AG08396 (cell line): ENCODE measurements around the gene MBIP.

Source experiments
- DNase-seq: peaks from one replicate; pipeline ENCODE4 v3.0.0; 2012; ENCODE audit warnings: low spot score, mixed read lengths

The MBIP gene

DNA sequence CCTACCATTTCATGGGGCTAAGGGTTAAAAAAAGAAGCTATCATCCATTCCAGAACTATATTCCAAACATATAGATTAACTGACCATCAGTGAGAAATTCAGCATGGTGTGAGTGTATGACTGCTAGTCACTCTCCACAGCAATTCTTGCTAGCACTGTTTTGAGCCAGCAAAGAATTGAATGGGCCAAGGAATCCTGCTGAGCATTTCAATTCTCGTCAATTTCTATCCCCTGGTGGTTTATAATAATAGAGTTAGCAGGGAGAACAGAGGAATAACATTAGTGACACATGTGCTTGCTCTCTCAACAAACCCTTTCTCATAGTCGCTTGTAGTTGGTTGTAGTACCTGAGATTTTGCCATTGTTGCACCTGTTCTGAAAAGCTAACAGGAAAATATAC lies 7.2 kb downstream of the MBIP start:
- DNase-seq, result no peak

DNA sequence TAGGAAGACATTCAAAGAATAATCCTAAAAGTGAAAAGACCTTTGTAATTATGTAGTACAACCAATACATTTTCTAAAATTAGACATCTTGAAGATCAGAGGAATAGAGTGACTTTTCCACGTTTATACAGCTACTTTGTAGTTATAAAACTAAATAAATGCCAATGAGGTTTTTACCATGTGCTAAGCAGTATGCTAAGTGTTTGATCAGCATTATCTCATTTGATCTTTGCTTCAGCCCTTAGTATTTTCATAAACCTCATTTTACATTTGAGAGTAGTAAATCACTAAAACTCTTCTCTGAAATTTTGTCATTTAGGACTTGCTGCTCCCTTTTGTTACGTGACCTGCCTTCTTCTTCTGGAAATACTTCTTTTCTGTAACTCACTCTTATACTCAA lies 13.6 kb downstream of the MBIP start:
- DNase-seq, result no peak

DNA sequence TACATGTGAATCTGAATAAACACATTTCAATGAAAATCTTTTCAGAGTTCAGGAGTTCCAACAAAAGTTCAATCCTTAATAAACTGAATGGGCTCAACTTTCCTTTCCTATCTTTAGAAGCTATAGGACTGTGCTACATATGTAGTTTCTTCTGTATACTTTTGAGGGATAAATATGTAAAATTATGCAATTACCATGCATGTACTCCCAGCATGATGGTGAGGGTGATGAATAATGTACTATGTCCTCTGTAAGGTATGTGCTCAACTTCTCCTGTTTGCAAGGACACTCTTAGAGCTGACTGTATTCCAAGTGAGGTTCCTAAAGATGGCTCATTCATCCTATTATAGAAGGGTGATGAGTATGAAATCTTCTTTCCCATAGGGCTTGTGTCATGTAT lies 15.5 kb downstream of the MBIP start:
- DNase-seq, result no peak

DNA sequence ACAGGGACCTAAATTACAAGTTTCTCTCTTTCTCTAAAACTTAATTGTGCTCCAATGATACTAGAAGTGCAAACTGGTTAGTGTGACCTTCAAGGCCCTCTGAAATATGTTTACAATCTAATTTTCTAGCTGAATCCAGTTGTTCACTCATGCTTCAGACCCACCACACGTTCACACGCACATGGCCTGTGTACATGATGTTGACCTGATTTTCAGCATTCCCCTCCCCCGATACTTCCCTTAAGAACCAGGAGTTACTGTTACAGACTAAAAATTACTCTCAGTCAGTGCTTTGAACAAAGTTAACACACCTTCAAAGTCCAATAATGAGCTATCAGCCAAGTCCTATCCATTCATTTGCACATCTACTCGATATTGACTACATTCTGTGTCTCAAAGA lies 16.5 kb downstream of the MBIP start:
- DNase-seq, result no peak

DNA sequence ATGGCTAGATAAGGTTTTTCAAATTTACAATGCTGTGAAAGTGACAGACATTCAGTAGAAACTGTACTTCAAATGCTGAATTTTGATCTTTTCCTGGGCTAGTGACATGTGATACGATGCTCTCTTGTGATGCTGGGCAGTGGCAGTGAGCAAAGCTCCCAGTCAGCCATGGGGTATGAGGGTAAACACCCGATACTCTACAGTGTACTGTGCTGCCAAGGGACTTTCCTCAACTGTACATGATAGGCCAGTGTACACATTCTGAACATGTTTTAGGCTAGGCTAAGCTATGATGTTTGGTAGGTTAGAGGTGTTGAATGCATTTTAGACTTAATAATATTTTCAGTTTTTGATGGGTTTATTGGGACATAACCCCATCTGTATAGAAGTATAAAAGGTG lies 17.6 kb downstream of the MBIP start:
- DNase-seq, result no peak

DNA sequence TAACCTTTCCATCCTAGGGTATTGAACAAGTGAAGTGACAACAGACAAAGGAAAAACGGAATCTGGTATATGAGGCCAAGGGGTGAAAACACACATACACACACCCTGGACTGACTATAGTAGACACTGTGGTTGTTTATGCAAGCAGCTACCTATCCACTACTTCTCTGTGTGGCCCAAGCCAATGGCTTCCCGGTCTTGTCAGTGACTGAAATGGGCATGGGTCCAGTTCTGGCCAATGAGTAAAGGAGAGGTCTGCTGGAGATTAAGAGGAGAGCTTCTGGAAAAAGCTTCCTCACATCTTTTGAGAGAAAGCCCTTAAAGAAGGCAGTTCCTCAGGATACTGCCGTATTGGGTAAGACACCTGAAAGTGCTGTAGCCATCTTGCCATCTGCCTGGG lies 19.3 kb downstream of the MBIP start:
- no peak for DNase-seq

DNA sequence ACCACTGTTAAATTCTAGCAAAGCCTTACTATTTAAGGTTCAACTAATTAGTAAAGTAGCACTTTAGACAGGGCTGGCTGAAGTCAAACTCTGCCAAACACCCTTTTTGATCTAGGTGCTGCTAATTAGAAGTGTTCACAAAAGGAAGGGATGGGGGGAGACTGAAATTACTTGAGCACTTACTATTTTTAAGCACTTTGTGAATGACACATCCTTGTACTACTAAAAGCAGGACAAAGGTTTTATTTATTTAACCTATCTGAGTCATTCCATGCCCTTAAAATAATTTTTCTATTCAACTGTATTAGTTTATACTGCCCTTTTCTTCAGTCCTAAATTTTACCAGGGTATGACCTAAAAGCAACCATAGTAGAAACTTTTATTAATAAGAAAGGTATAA lies 20.1 kb downstream of the MBIP start:
- no peak for DNase-seq

DNA sequence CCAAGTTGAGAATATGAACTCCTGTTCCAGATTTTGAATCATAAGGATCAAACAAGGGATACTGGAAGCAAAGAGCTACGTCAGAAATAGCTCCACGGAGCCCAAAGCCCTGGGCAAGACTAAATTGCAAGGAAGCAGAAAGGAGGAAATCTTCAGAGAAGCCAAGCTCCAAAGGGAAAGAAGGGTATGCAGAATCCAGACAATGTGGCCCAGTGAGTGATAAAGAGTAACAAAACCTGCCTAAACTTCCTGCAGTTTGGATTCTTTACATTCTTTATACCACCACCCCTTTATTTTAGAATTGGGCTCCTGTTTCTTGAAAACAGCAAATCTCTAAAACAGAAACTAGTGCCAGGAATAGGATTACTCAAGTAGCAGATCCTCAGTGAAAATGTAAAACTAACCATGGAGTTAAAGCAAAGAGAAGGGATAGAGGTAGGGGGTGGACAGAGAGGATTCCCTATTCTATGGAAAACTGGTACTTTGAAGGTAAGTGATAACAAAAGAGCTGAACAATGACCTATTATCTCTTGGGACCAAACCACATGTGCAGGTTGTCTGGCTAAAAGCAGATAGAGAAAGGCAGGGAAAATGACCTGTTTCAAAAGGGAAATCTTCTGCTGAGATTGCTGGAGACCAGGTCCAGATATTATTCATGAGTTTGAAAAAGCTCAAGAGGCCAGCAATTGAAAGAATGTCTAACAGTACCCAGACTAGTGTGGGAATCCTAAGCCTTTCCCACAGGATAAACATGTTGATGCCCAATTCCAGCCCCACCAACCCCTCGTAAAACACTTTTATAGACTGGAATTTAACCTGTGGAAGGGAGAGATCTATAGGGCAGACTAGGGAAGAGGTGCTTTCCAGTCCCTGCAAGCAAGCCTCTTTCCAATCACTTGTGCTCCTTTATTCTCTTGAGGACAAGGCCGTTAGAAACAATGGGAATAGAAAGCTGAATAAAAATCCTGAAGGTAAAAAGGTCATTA lies 24.5 kb downstream of the MBIP start:
- DNase-seq, result no peak

DNA sequence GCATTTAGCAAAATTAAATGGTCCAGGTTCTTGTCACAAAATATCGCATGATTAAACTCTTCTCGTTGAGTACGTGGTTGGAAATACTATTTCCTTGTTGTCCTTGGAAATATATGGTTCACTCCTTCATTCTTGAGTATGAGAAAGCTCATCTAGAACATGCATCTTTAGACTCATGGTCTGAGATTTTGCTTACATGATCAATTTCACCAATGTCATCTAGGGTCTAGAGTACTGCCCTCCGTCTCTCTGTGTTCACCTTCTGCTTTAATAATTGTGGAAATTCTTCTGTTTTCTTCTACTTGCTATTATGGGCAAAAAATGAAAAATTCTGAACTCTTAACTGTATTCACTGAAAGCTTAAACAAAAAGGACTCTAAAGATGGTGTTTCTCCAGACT lies 25.9 kb downstream of the MBIP start:
- no peak for DNase-seq

DNA sequence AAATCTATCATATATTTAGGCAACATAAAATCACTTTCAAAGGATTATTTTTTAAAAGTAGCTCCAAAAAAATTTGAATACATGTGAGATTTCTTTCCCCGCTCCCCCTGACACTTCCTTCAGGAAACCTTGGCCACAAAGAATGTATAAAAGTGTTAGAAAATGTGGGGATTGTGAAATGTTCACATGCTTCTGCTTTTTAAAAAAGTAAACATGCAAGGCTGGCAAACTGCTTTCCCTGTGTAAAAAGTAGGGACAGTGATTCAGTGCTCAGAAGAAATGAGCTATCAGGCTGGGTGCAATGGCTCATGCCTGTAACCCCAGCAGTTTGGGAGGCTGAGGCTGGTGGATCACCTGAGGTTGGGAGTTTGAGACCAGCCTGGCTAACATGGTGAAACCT lies 26.6 kb downstream of the MBIP start:
- no peak for DNase-seq

DNA sequence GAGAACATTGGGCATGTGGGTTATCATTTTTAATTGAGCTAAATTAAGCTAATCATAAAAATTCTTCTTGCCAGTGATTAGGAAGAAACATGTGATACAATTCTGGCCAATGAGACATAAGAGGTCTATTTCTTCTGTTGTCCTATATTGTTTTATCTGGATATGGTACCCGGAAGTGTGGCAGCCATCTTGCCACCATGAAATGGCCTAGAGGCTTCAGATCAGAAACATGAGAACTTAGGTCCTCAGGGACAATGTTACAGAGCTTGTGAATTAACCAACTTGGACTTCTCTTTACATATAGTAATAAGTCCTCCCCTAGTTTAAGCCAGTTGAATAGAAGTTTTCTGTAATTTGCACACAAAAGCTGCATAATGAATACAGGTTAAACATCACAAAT lies 30.5 kb downstream of the MBIP start:
- DNase-seq, result no peak

DNA sequence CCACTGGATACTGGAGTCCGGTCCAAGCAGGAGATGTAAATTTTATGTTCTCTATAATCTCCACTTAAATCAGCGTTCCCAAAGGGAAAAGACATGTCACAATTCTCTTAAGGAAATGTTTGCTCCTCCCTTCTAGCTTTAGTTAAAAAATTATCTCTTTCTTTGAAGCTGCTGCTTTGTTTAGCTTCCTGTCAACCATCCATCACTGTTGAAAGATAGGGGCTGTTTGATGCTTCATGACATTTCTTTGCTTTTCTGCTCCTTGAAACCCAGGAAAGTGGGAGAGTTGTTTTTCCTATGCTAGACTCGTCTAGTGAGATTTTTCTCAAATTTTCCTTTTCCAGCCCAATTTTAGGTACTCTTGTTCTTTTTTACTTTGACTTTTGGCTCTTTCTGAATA lies 31.9 kb downstream of the MBIP start:
- no peak for DNase-seq

DNA sequence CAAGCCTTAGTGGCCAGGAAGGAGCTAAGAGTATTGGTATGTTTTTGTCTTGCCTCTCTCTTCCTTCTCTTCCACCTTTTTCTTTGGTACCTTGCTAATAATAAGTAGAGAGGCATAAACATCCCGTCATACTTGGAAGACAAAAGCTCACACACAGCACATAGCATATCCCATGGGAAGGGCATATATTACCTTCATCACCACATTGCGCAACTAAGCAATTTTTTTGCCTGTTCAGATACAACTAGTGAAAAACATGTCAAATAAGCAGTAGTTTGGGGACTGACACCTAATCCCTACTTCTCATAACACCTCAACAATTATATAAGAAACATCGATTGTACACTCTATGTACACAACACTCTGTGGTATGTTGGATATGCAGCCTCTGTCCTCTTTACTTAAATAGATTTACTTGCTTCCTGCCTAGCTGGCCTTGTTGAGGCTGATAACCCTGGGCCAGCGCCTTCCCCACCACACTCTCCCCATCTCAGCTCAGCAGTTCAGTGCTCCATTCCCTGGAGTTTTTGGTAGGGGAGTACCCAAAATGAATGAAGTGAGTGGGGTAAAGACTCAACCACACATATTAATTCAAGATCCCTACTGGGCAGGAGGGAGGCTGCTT lies 35.4 kb downstream of the MBIP start:
- no peak for DNase-seq

DNA sequence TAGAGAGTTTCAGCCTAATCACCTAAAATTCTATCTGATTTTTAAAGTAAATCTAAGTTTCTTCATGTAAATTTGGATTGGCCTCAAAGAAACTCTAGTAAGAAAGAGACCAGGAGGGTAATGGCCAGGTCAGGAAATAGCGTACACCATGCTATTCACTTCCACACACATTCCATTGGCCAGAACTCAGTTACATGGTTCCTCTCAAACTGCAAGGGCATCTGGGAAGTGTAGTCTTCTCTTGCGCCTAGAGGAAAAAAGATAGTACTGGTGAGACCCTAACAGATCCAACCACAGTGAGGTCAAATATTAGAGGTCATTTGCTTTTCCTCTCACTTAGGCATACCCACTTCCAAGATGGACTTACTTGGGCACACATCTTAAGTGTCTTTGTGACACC lies 39.1 kb downstream of the MBIP start:
- DNase-seq, result no peak

DNA sequence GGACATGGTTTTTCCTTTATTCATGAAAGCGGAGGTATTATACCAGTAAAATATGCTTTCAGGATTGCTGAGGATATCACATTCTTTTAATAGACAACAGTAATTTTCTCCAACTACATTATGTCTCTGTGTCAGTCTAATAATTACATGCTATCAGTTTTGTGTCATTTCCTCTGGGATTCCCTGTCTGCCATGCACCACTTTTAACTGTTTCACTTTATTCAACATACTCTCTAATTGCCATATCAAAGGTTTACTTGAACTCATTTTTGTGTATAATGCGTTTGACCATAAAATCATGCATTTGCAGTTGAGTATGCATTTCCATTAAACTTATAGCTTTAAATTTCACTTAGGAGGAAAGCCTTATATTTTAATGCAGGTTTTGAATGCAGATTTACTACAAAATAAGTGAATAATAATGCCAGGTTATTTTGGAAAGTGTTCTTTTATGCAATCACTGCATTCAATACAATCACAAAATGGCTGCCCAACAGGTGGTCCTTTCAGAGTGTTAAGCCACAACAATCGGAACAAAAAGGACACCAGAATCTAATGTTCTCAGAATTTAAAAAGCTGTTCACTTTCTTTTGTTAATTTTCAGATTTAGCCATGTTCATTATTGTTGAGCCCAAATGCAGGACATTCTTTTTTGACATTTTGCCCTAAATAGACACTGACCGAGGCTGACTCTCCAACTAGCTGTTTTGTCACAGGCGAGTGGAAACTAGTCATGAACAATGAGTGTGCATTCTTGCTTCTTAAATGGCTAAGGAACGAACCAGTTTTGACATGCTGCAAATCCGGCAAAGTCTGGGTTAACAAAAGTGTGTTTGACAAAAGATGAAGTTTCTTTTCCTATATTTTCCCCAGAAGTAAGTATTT lies 40.9 kb downstream of the MBIP start:
- no peak for DNase-seq

DNA sequence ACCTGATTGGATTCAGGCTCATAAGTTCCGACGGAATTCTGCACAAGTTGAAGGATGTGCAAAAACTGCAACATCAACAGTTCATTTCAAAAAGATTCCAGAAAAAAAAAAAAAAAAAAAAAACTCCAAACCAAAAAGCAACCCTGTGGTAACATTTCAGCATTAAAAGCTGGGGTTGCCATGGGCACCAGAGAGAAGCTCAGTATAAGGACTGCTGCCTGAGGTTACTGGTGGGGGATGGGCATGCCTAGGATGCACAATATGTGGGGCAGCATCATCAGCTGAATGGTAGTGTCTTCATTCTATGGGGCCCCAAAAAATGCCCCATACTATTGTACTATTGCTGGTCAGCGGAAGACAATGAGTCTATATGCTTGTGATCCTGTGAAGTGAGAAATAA lies 44.7 kb downstream of the MBIP start:
- no peak for DNase-seq

DNA sequence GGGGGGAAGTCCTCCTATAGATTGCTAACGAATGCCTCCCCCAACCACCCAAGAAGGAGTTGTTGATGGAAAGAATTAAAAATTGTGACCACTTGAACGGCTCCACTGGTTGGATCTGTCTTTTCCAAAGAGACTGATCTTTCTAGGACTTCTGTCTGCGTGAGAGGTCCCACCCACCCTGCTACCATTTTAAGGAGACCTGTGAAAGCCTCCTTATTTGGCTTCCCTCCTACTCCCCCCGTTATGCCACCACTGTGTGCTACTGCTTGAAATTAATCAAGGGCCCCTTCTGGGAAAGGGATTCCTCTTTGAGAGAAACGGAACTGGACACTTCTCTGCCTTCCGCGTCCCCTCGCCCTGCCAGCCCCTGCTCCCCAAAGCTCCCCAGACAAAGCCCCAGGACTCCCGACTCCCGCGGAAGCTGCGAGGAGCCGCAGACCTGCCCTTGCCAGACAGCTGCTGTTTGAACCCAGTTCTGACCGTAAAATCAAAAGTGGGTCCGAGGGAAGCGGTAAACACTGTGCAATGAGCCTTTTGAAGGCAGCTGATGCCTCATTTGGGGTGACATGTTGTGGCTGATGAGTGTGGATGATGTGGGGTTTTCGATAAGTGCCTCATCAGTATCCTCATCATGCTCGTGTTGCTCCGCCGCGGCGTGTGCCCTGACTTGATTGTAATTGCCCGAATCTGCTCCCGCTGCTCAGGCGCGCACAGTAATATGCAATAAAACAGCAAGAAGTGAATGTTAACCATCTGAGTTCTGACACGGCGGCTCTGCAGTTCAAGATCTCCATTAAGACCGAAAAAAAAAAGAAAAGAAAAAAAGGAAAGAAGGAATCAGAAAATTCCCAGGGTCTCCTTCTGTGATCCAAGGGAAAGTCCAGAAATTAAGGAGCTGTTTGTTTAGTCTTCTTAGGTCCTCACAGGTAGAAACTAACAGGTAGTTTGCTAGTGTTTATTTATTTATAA lies 48.2 kb downstream of the MBIP start:
- no peak for DNase-seq

DNA sequence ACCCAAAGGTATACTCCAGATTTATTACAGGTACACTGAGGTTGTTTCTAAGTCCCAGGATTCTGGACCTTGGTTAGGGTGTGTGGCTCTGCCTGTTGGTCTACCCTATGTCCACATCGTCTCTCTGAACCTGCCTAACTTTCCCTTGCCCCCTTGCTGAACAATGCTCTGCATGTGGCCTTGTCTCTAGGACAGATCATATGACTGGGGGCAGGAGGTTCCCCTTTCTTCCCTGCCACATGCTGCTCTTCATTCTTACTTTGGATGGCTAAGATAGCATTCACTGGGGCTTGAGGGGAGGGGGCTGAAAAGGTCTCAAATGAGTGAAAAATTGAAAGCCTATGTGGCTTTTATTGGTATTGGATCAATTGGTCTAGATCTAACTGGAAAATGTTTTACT lies 49.2 kb downstream of the MBIP start:
- no peak for DNase-seq

DNA sequence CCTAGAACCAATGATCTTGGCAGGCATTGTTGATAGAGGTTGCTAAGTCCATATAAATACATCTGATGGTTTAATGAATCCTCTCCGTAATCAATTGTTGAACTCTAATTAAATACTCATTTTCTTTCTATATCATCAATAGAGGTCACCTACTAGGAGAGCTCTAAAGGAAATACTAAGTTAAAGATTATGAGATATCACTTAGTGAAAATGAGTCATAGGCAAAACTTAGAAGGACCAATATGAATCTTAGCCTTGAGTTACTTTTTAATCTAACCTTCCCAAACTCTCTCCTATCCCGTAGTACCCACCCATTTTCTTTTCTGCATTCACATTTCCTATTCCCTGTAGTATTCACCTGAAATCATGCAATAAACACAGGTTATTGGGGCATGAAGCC lies 50.2 kb downstream of the MBIP start:
- DNase-seq, result no peak

DNA sequence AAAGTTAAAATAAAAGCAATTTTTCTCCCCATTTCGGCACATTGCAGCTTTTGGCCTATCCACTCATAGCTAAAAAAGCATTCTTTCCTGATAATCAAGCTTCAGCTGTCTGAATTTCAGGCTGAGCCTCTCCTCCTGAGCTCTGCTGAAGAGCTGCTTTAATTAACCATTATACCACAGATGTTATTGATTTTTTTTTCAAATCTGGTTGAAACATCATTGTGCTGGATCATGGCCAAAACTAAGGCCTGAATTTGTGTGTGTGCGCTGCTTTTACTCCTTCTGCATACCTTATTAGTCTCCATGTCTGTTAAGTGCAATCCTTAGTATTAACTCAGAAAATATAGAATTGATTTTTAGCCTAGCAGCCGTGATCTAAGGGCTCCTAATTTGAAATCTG lies 52.3 kb downstream of the MBIP start:
- DNase-seq, result no peak

DNA sequence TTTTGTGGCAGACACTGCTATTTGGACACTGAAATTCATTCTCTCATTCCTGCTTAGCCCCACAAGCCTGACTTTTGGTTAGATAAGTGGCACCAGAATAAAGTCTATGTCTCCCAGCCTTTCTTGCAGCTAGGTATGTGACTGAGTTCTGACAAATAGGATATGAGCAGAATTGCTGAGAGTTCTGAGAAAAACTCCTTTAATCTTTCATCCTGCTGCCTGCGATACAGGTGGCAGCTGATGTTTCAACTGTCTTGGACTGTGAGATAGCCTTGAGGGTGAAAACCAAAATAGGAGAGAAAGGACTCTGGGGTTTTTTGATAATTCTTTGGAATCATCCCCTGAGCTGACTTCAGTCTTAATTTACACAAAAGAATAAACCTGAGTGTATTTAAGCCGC lies 55.8 kb downstream of the MBIP start:
- no peak for DNase-seq

DNA sequence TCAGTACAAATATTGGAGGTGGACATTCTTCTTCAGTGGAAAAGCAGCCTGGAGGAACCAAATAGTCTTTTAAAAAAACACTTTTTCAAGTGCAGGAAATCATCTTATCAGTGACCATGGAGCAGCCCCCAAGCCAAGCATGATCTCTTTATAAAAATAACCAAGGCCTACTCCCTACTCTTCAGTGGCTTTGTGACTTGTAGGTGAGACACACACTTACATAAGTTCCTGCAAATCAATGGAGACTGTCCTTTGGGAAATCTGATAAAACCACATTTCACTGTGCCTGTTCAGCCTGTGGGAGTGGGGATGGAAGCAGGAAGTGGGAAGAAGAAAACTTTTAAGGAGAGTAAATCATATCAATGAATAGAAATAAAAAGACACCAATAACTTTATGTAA lies 56.3 kb downstream of the MBIP start:
- DNase-seq, result no peak
